HL-60 (cell line): Measurements from ENCODE around the gene RNLS.

Experiments
- DNase-seq, 2 experiments: peaks; one replicate each; pipeline ENCODE4 v3.0.0-alpha.2; 2010 to 2020; ENCODE audit warnings: low read depth in 1 of 2, low spot score in 1 of 2
- H3K27ac ChIP-seq: fragments of 250-450 bp; sonication (Bioruptor Pico); replicated peaks from 2 replicates; pipeline ENCODE4 v1.5.1; 2020; ENCODE audit warnings: mild to moderate bottlenecking, moderate library complexity
- H3K27me3 ChIP-seq: fragments of 250-450 bp; sonication (Bioruptor Pico); 2 replicates; pipeline ENCODE4 v1.5.1; 2021; ENCODE audit warnings: mild to moderate bottlenecking, moderate library complexity; ENCODE audit not compliant: insufficient read depth, poor library complexity, severe bottlenecking
- H3K4me3 ChIP-seq: replicated peaks from 2 replicates; pipeline ENCODE4 v1.5.1; 2011; ENCODE audit warnings: mild to moderate bottlenecking, control low read depth, low read length; ENCODE audit not compliant: insufficient read depth
- CTCF ChIP-seq: IDR thresholded peaks from one replicate; pipeline ENCODE4 v1.5.1; 2011; ENCODE audit warnings: low read length, control low read depth, inconsistent platforms; ENCODE audit not compliant: insufficient read depth
- GABPA ChIP-seq: IDR thresholded peaks from 2 replicates; pipeline ENCODE4 v1.6.1; 2012; ENCODE audit warnings: low read depth
- POLR2AphosphoS5 ChIP-seq: IDR thresholded peaks from 2 replicates; pipeline ENCODE4 v1.6.1; 2012; ENCODE audit warnings: low read depth
- REST ChIP-seq: IDR thresholded peaks from 2 replicates; pipeline ENCODE4 v1.6.1; 2012; ENCODE audit warnings: low read depth; ENCODE audit not compliant: insufficient replicate concordance
- SPI1 ChIP-seq: IDR thresholded peaks from 2 replicates; pipeline ENCODE4 v1.6.1; 2012; ENCODE audit warnings: low read depth, mild to moderate bottlenecking, borderline replicate concordance

The RNLS gene

GRCh38 chr10:88538048-88538447 lies 45.1 kb downstream of the RNLS start:
- DNase-seq, result no peak
- no peak overlapping the region for H3K4me3 ChIP-seq
- TF ChIP-seq REST, result no peak
- no peak for TF ChIP-seq CTCF
- no peak for TF ChIP-seq POLR2AphosphoS5
- no peak for TF ChIP-seq GABPA
- TF ChIP-seq SPI1, result no peak

GRCh38 chr10:88537322-88537721 lies 45.8 kb downstream of the RNLS start:
- H3K27ac ChIP-seq, result no peak overlapping the region
- H3K27me3 ChIP-seq, result no peaks in the 10 kb centered on the region
- DNase-seq, result no peak
- TF ChIP-seq POLR2AphosphoS5 (no peak), REST (no peak), CTCF (no peak), SPI1 (no peak), GABPA (no peak)
- H3K4me3 ChIP-seq, result no peak overlapping the region

More at GRCh38 chr10:88538048-88538447, 45.1 kb downstream of the RNLS start:
- H3K27me3 ChIP-seq, result no peaks in the 10 kb centered on the region
- H3K27ac ChIP-seq, result no peak overlapping the region

- no peak for TF ChIP-seq SPI1
- TF ChIP-seq POLR2AphosphoS5, result no peak
- no peak for TF ChIP-seq REST
- no peak for TF ChIP-seq GABPA
- no peak overlapping the region for H3K27ac ChIP-seq
- no peak for DNase-seq
- H3K27me3 ChIP-seq, result no peaks in the 10 kb centered on the region
- H3K4me3 ChIP-seq, result no peak overlapping the region
Observed at GRCh38 chr10:88536437-88536836, 46.7 kb downstream of the RNLS start.
